ENCODE data around the gene PIP5K1A.

Gene PIP5K1A

GRCh38 chr1:151251656-151252470 is 53.5 kb downstream of the PIP5K1A start:
- peaks cover 38% of the 10 kb centered on the region; the same call in 1 of the 2 replicates for H3F3A ChIP-seq (ENCODE audit: insufficient read depth)

GRCh38 chr1:151254217-151255213 is 56.2 kb downstream of the PIP5K1A start, which contains the start of gene PSMD4:
Gene PSMD4, plus strand, starts transcription at chr1:151254734. Its CDS starts 49 bp downstream, at chr1:151254783.
- TF ChIP-seq CTCF (IDR thresholded peaks at IDR 0.05; ENCODE audit: insufficient read depth, low read length, poor library complexity, severe bottlenecking) (no peak), EZH2phosphoT487 (conservative IDR thresholded peaks at IDR 0.05; ENCODE audit: low read length) (no peak)
- H3K79me2 ChIP-seq (ENCODE audit: insufficient read depth, low read length), result peaks cover 45% of the 10 kb centered on the region
- H2AFZ ChIP-seq (ENCODE audit: low read depth, low read length, severe bottlenecking), result peak within 1 kb of the TSS; percentile 87

More at GRCh38 chr1:151251656-151252470, 53.5 kb downstream of the PIP5K1A start:
- Histone ChIP-seq H2AFZ (ENCODE audit: low read depth, low read length, severe bottlenecking) (no peak overlapping the region), H3K4me2 (ENCODE audit: low read depth, low read length, poor library complexity, severe bottlenecking) (no peak overlapping the region), H4K20me1 (ENCODE audit: low read depth, low read length) (no peaks in the 10 kb centered on the region), H3K27me3 (ENCODE audit: low read length) (no peaks in the 10 kb centered on the region), H3K4me3 (ENCODE audit: insufficient read depth, low read length, poor library complexity, severe bottlenecking) (no peak overlapping the region), H3K9me2 (replicated peaks; ENCODE audit: insufficient read depth, low read length) (no peaks in the 10 kb centered on the region), H3K9ac (ENCODE audit: low read length) (no peak overlapping the region), H3K9me3 (ENCODE audit: insufficient read depth, low read length) (no peaks in the 10 kb centered on the region), H3K36me3 (ENCODE audit: low read length) (no peaks in the 10 kb centered on the region), H3K79me2 (ENCODE audit: insufficient read depth, low read length) (peaks cover 19% of the 10 kb centered on the region), H3K27ac (ENCODE audit: low read depth, low read length) (no peak overlapping the region)
- TF ChIP-seq CTCF (IDR thresholded peaks at IDR 0.05; ENCODE audit: insufficient read depth, low read length, poor library complexity, severe bottlenecking) (peak; percentile 90), EZH2phosphoT487 (conservative IDR thresholded peaks at IDR 0.05; ENCODE audit: low read length) (no peak)

DNA sequence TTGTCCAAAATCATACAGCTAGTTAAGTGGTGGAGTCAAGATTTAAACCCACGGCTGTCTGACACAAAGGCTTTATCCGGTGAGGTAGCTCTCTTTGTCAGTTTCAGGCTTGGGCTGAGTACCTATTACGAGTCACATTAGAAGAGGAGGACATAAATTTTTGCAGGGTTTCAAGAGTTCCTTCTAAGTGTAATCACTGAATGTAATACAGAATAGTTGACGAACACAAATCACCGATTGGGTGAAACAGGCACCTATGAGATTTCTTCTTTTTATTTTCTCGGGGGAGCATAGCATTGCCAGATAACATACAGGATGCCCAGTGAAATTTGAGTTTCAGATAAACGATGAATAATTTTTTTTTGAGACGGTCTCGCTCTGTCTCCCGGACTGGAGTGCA is 57.0 kb downstream of the PIP5K1A start:
- no peaks in the 10 kb centered on the region for H3K9me3 ChIP-seq (ENCODE audit: insufficient read depth, low read length)
- TF ChIP-seq CTCF (IDR thresholded peaks at IDR 0.05; ENCODE audit: insufficient read depth, low read length, poor library complexity, severe bottlenecking) (no peak), EZH2phosphoT487 (conservative IDR thresholded peaks at IDR 0.05; ENCODE audit: low read length) (no peak)
- peaks cover 54% of the 10 kb centered on the region for H3K79me2 ChIP-seq (ENCODE audit: insufficient read depth, low read length)
- peak overlapping the region; percentile 80 for H3K9ac ChIP-seq (ENCODE audit: low read length)
- H2AFZ ChIP-seq (ENCODE audit: low read depth, low read length, severe bottlenecking), result peak overlapping the region; percentile 87
- no peaks in the 10 kb centered on the region for H4K20me1 ChIP-seq (ENCODE audit: low read depth, low read length)
- H3K27me3 ChIP-seq (ENCODE audit: low read length), result no peaks in the 10 kb centered on the region
- H3K9me2 ChIP-seq (replicated peaks; ENCODE audit: insufficient read depth, low read length), result no peaks in the 10 kb centered on the region
- H3K4me3 ChIP-seq (ENCODE audit: insufficient read depth, low read length, poor library complexity, severe bottlenecking), result peak overlapping the region; percentile 90
- H3K36me3 ChIP-seq (ENCODE audit: low read length), result no peaks in the 10 kb centered on the region
- H3F3A ChIP-seq (ENCODE audit: insufficient read depth), result peaks cover 23% of the 10 kb centered on the region; the same call in 1 of the 2 replicates
- H3K27ac ChIP-seq (ENCODE audit: low read depth, low read length), result peak overlapping the region; percentile 11; the same call in 1 of the 2 replicates
- H3K4me2 ChIP-seq (ENCODE audit: low read depth, low read length, poor library complexity, severe bottlenecking), result peak overlapping the region; percentile 74

More at GRCh38 chr1:151254217-151255213, 56.2 kb downstream of the PIP5K1A start, which contains the start of gene PSMD4:
- Histone ChIP-seq H3K27me3 (ENCODE audit: low read length) (no peaks in the 10 kb centered on the region), H3K36me3 (ENCODE audit: low read length) (no peaks in the 10 kb centered on the region), H3K4me2 (ENCODE audit: low read depth, low read length, poor library complexity, severe bottlenecking) (peak within 1 kb of the TSS; percentile 74), H3K4me3 (ENCODE audit: insufficient read depth, low read length, poor library complexity, severe bottlenecking) (peak within 1 kb of the TSS; percentile 90), H3K9me2 (replicated peaks; ENCODE audit: insufficient read depth, low read length) (no peaks in the 10 kb centered on the region), H3K9me3 (ENCODE audit: insufficient read depth, low read length) (no peaks in the 10 kb centered on the region), H3F3A (ENCODE audit: insufficient read depth) (peaks cover 31% of the 10 kb centered on the region; the same call in 1 of the 2 replicates), H3K9ac (ENCODE audit: low read length) (peak within 1 kb of the TSS; percentile 80), H4K20me1 (ENCODE audit: low read depth, low read length) (no peaks in the 10 kb centered on the region), H3K27ac (ENCODE audit: low read depth, low read length) (peak within 1 kb of the TSS; percentile 11; the same call in 1 of the 2 replicates)
